MCF 10A (cell line): ENCODE results near the gene IL17RA. TPM values are rescaled to one million over a fixed set of nuclear protein-coding genes. Genes with fewer than 3 reads are reported as not detected.

Experiments
- BruUV-seq: library from RNA; stranded (reverse); fragments of 400-500 nt; replicated peaks from 2 replicates; lab custom pipeline; 2021; lab: Mats Ljungman, UMichigan
- CTCF ChIA-PET: fragments of 300-600 bp; sonication (Branson Sonifier 250); formaldehyde crosslinking; extraction: SDS; loops from one replicate; lab custom pipeline; 2021; ENCODE audit warnings: antibody characterized with exemption, inconsistent platforms; lab: Yijun Ruan, JAX
- POLR2A ChIA-PET: fragments of 300-600, 350-650 bp; sonication (Branson Sonifier 250); formaldehyde crosslinking; extraction: SDS; loops from one replicate; lab custom pipeline; 2020; ENCODE audit warnings: antibody characterized with exemption, inconsistent platforms; lab: Yijun Ruan, JAX
- DNase-seq: peaks from one replicate; pipeline ENCODE4 v3.0.0-alpha.2; 2018; ENCODE audit not compliant: unreplicated experiment
- H3K27ac Mint-ChIP-seq: one replicate; pipeline ENCODE4 v1.8.0; 2022; ENCODE audit warnings: mild to moderate bottlenecking, low read depth, mixed read lengths; ENCODE audit not compliant: unreplicated experiment
- H3K27me3 Mint-ChIP-seq: one replicate; pipeline ENCODE4 v1.8.0; 2022; ENCODE audit warnings: mixed read lengths; ENCODE audit not compliant: insufficient read depth, unreplicated experiment
- H3K36me3 Mint-ChIP-seq: one replicate; pipeline ENCODE4 v1.8.0; 2022; ENCODE audit warnings: mild to moderate bottlenecking, moderate library complexity, mixed read lengths; ENCODE audit not compliant: insufficient read depth, unreplicated experiment
- H3K4me1 Mint-ChIP-seq: one replicate; pipeline ENCODE4 v1.8.0; 2022; ENCODE audit warnings: mixed read lengths; ENCODE audit not compliant: insufficient read depth, unreplicated experiment
- H3K4me3 Mint-ChIP-seq: one replicate; pipeline ENCODE4 v1.8.0; 2022; ENCODE audit warnings: mild to moderate bottlenecking, moderate library complexity, mixed read lengths; ENCODE audit not compliant: unreplicated experiment
- H3K9me3 Mint-ChIP-seq: one replicate; pipeline ENCODE4 v1.8.0; 2022; ENCODE audit warnings: mixed read lengths; ENCODE audit not compliant: unreplicated experiment
- intact Hi-C: fragments of 100-400 bp; cut with micrococcal nuclease; formaldehyde crosslinking; loops from 2 replicates; pipeline ENCODE4 v1.14.1; 2022
- total RNA-seq: library from RNA; stranded (reverse); gene quantifications from 2 replicates; pipeline ENCODE4 v1.2.3, GENCODE V29; 2022
- TF ChIP-seq, protein P1 (sequence below): fragments of 200-600 bp; IDR thresholded peaks from one replicate; pipeline ENCODE4 v1.8.0; 2022; ENCODE audit warnings: antibody characterized with exemption, mild to moderate bottlenecking; ENCODE audit not compliant: unreplicated experiment

IL17RA gene
- total RNA-seq, 1 experiment from 2014 or later, result 11.5 TPM

- Mint-ChIP-seq H3K27me3 (no peaks in the 10 kb centered on the region), H3K27ac (no peak overlapping the region), H3K36me3 (peaks cover 66% of the 10 kb centered on the region), H3K4me3 (no peak overlapping the region), H3K9me3 (no peaks in the 10 kb centered on the region), H3K4me1 (no peaks in the 10 kb centered on the region)
- no TSS peak for BruUV-seq
- TF ChIP-seq, protein P1, sequence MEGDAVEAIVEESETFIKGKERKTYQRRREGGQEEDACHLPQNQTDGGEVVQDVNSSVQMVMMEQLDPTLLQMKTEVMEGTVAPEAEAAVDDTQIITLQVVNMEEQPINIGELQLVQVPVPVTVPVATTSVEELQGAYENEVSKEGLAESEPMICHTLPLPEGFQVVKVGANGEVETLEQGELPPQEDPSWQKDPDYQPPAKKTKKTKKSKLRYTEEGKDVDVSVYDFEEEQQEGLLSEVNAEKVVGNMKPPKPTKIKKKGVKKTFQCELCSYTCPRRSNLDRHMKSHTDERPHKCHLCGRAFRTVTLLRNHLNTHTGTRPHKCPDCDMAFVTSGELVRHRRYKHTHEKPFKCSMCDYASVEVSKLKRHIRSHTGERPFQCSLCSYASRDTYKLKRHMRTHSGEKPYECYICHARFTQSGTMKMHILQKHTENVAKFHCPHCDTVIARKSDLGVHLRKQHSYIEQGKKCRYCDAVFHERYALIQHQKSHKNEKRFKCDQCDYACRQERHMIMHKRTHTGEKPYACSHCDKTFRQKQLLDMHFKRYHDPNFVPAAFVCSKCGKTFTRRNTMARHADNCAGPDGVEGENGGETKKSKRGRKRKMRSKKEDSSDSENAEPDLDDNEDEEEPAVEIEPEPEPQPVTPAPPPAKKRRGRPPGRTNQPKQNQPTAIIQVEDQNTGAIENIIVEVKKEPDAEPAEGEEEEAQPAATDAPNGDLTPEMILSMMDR, result no peak
- no peak for DNase-seq
- ChIA-PET CTCF (interaction anchor here (1.3 kb wide), 1 partner anchor 70 kb away, joined by 3 read pairs; no protein-coding TSS in a partner anchor), POLR2A (no interaction called here)
- intact Hi-C loops, result no loop called here
These were observed 17.5 kb downstream of the IL17RA start for GRCh38 chr22:17102297-17102667.

DNA sequence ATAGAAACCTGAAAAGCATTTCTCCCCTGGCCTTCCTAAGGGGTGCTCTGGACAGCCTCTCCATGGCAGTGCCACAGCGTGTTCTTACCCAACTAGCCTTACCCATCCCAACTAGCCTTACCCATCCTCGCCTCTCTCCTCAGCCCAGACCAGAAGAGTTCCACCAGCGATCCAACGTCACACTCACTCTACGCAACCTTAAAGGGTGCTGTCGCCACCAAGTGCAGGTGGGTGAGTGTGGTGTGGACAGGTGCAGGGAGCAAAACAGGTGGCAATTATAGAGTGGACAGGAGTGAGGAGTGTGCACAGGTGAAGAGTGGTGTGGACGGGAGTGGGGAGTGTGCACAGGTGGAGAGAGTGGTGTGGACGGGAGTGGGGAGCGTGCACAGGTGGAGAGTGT, 18.6 kb downstream of the IL17RA start:
- TF ChIP-seq, protein P1, result no peak
- H3K36me3 Mint-ChIP-seq, result peaks cover 67% of the 10 kb centered on the region
- intact Hi-C loops, result no loop called here
- ChIA-PET CTCF (interaction anchor here (0.6 kb wide), 1 partner anchor 10 kb away, joined by 4 read pairs; no protein-coding TSS in a partner anchor), POLR2A (no interaction called here)
- no TSS peak for BruUV-seq
- H3K27ac Mint-ChIP-seq, result no peak overlapping the region
- H3K4me3 Mint-ChIP-seq, result no peak overlapping the region
- no peaks in the 10 kb centered on the region for H3K4me1 Mint-ChIP-seq
- no peaks in the 10 kb centered on the region for H3K9me3 Mint-ChIP-seq
- DNase-seq, result no peak
- no peaks in the 10 kb centered on the region for H3K27me3 Mint-ChIP-seq

GRCh38 chr22:17104336-17104935, 19.6 kb downstream of the IL17RA start:
- no peak for DNase-seq
- H3K4me3 Mint-ChIP-seq, result no peak overlapping the region
- TF ChIP-seq, protein P1, result no peak
- CTCF ChIA-PET, result no interaction called here
- no peaks in the 10 kb centered on the region for H3K4me1 Mint-ChIP-seq
- no peak overlapping the region for H3K27ac Mint-ChIP-seq
- intact Hi-C loops, result no loop called here
- H3K36me3 Mint-ChIP-seq, result peaks cover 63% of the 10 kb centered on the region
- H3K9me3 Mint-ChIP-seq, result no peaks in the 10 kb centered on the region
- BruUV-seq, result no TSS peak
- POLR2A ChIA-PET, result no interaction called here
- H3K27me3 Mint-ChIP-seq, result no peaks in the 10 kb centered on the region

DNA sequence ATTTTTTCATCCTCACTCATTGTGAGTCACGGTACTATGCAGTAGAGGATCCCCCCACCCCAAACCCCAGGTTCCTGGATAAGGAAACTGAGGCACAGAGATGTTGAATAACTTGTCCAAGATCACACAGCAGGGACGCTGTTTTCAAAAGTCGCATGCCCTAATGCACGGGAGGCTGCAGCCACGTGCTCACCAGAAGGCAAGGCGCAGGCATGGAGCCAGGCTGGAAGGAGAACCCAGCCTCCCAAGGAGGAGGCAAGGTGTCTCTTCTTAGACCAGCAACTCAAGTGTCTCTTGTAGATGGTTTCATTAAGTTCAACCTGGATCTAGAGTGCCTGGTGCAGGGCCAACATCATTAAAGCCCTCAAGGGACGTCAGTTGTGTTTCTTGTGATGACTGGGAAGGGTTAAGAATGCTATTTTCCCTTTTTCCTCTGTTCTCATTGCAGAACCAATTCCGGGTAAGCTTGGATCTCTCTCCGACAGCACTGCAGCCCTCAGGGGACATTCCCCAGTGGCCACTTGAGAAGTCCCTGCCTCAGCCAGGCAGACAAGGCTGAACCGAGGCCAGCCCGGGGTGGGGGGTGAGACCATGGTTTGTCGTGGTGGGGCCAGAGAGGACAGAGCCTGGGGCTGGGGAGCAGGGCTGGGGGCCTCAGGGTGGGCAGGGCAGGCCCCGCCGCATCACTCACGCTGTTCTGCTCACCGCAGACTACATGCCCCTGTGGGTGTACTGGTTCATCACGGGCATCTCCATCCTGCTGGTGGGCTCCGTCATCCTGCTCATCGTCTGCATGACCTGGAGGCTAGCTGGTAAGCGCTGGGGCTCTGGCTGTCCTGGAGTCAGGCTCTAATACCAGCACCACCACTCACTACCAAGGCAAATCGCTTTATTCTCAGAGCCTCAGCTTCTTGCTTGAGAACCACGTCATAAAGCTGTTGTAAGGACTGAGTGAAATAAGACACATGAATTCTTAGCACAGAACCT, 20.6 kb downstream of the IL17RA start:
- ChIA-PET CTCF (interaction anchor here (0.6 kb wide), 1 partner anchor 49 kb away, joined by 3 read pairs; no protein-coding TSS in a partner anchor), POLR2A (interaction anchor here (1.6 kb wide), 1 partner anchor 53 kb away, joined by 3 read pairs; no protein-coding TSS in a partner anchor)
- no peaks in the 10 kb centered on the region for H3K27me3 Mint-ChIP-seq
- no peak overlapping the region for H3K4me3 Mint-ChIP-seq
- no peak overlapping the region for H3K27ac Mint-ChIP-seq
- intact Hi-C loops, result no loop called here
- H3K9me3 Mint-ChIP-seq, result no peaks in the 10 kb centered on the region
- no peaks in the 10 kb centered on the region for H3K4me1 Mint-ChIP-seq
- TF ChIP-seq, protein P1, result no peak
- DNase-seq, result no peak
- BruUV-seq, result no TSS peak
- peaks cover 53% of the 10 kb centered on the region for H3K36me3 Mint-ChIP-seq
